Colonic mucosa (tissue), 4 donors: ENCODE measurements around the gene IGSF22. TPM values are rescaled to one million over a fixed set of nuclear protein-coding genes. Genes with fewer than 3 reads are reported as not detected.

Source experiments
- DNase-seq: peaks from one replicate; pipeline ENCODE4 v3.0.0-alpha.2; 2020
- H3K27ac ChIP-seq: fragments of 200-600 bp; one replicate; pipeline ENCODE4 v1.8.0; 2021
- H3K27me3 ChIP-seq: fragments of 200-600 bp; one replicate; pipeline ENCODE4 v1.8.0; 2021
- H3K36me3 ChIP-seq: fragments of 200-600 bp; one replicate; pipeline ENCODE4 v1.8.0; 2021
- H3K4me1 ChIP-seq: fragments of 200-600 bp; one replicate; pipeline ENCODE4 v1.8.0; 2021; ENCODE audit warnings: mild to moderate bottlenecking
- H3K4me3 ChIP-seq: fragments of 200-600 bp; one replicate; pipeline ENCODE4 v1.8.0; 2021
- H3K9ac ChIP-seq, 2 donors: one replicate each; pipeline ENCODE4 v1.7.0; 2013; ENCODE audit warnings: control low read depth in 2 of 2, low read depth in 2 of 2, low read length in 2 of 2
- H3K9me3 ChIP-seq: fragments of 200-600 bp; one replicate; pipeline ENCODE4 v1.8.0; 2021
- CTCF ChIP-seq: fragments of 200-600 bp; IDR thresholded peaks from one replicate; pipeline ENCODE4 v1.8.0; 2022; ENCODE audit warnings: antibody characterized with exemption, mild to moderate bottlenecking
- intact Hi-C: fragments of 100-400 bp; cut with DNase I; formaldehyde crosslinking; loops from one replicate; pipeline ENCODE4 v1.14.1; 2022
- total RNA-seq, 2 donors: library from RNA; stranded (reverse); fragmentation: NEBNext Ultra II Directional in 1 of 2; extraction: Animal tissue kit (Norgen Biotek cat#: 25700) in 1 of 2; gene quantifications; one replicate each; pipeline ENCODE4 v1.2.1, GENCODE V29; 2021
- donor health status: healthy.
- donor health status: DM: no; HTN: no; CAD: no.
- donor health status: DM: no; HTN: no; CAD: no.

The IGSF22 gene
- total RNA-seq, 2 donors from 2014 or later, result 0.42 to 1.3 TPM

DNA sequence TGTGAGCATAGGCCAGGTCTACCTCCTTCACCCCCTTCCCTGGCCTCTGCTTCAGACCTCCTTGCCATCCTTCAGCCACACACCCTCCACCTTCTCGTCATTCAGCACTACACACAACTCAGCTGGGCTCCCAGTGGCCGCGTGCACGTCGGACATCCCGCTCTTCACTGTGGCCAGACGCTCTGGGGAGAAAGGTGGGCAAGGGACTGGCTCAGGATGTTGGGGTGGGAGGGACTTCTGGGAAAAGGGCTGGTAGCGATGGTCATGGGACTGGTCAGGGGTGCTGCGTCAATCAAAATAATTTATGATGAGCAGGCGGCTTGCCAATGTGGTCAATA lies 11.6 kb downstream of the IGSF22 start:
- Histone ChIP-seq H3K4me1 (no peaks in the 10 kb centered on the region), H3K27me3 (no peaks in the 10 kb centered on the region), H3K4me3 (no peak overlapping the region), H3K27ac (no peak overlapping the region), H3K9ac (no peak overlapping the region), H3K9me3 (no peaks in the 10 kb centered on the region), H3K36me3 (no peaks in the 10 kb centered on the region)
- intact Hi-C loops, result no loop called here
- DNase-seq, result no peak
- TF ChIP-seq CTCF, result no peak

DNA sequence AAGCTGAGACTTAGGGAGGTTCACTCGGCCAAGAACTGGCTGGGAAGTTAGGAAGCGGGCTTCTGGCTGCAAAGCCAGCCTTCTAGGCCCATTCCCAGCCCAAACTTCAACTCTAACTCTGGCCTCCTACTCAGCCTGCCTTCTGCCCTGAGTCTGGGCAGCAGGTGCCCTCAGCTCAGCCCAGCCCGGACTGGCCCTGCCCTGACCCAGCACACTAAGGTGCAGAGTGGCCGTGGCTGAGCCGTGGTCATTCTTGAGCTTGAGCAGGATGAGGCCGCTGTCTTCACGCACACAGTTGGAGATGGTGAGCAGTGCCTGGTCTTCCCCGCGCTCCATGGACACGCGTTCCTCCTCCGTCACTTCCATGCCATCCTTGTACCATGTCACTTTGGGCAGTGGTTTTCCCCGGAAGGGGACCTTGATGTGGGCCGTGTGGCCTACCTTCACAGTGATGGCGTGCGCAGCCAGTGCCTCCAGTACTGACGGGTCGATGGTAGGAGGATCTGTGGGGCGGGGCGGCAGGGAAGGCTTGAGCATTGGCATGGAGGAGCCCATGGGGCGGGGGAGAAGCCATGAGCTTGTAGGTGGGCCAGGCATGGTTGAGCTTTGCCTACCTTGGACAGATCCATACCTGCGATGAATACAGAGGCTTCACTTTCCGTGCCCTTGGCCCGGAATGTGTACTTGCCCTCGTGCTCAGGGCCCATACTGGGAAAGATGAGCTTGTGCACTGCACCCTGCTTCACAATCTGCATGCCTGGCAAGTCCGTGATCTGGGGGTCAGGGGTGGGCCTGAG lies 12.1 kb downstream of the IGSF22 start:
- no peak overlapping the region for H3K27ac ChIP-seq
- H3K4me1 ChIP-seq, result no peaks in the 10 kb centered on the region
- H3K27me3 ChIP-seq, result no peaks in the 10 kb centered on the region
- no peak for DNase-seq
- H3K9ac ChIP-seq, result no peak overlapping the region
- no peak for TF ChIP-seq CTCF
- no peaks in the 10 kb centered on the region for H3K9me3 ChIP-seq
- intact Hi-C loops, result no loop called here
- H3K36me3 ChIP-seq, result no peaks in the 10 kb centered on the region
- no peak overlapping the region for H3K4me3 ChIP-seq

DNA sequence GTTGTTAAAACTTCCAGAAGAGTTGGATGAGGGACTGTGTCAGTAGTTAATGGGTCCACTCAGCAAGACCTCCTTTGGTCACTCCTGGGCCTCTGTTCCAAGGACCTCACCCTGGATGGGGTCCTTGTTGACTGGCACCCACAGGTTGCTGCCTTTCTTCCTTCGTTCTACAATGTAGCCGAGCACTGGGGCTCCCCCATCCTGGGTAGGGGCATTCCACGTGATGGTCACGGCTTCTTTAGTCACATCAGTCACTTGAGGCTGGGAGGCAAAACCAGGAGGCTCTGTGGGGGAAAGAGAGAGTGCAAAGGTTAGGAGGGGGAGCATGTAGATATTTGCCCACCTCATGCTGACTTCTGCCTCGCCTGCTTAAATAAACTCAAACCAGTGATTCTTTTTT lies 15.4 kb downstream of the IGSF22 start:
- DNase-seq, result no peak
- no peaks in the 10 kb centered on the region for H3K27me3 ChIP-seq
- TF ChIP-seq CTCF, result no peak
- H3K4me1 ChIP-seq, result peaks cover under 1% of the 10 kb centered on the region
- no peaks in the 10 kb centered on the region for H3K9me3 ChIP-seq
- H3K36me3 ChIP-seq, result no peaks in the 10 kb centered on the region
- no peak overlapping the region for H3K9ac ChIP-seq
- H3K27ac ChIP-seq, result no peak overlapping the region
- intact Hi-C loops, result no loop called here
- no peak overlapping the region for H3K4me3 ChIP-seq

GRCh38 chr11:18709414-18709813 lies 16.6 kb downstream of the IGSF22 start:
- Histone ChIP-seq H3K4me3 (no peak overlapping the region), H3K9me3 (no peaks in the 10 kb centered on the region), H3K4me1 (peaks cover 4% of the 10 kb centered on the region), H3K27ac (no peak overlapping the region), H3K27me3 (no peaks in the 10 kb centered on the region), H3K9ac (no peak overlapping the region), H3K36me3 (no peaks in the 10 kb centered on the region)
- no peak for DNase-seq
- intact Hi-C loops, result no loop called here
- TF ChIP-seq CTCF, result no peak

- Histone ChIP-seq H3K36me3 (no peaks in the 10 kb centered on the region), H3K27ac (no peak overlapping the region), H3K4me3 (no peak overlapping the region), H3K4me1 (peaks cover 4% of the 10 kb centered on the region), H3K9ac (no peak overlapping the region), H3K27me3 (no peaks in the 10 kb centered on the region), H3K9me3 (no peaks in the 10 kb centered on the region)
- no peak for DNase-seq
- intact Hi-C loops, result no loop called here
- no peak for TF ChIP-seq CTCF
These were observed 18.1 kb downstream of the IGSF22 start for GRCh38 chr11:18707811-18708340.
